GM12874 (cell line): Measurements from ENCODE around the gene ARHGAP44.

Source experiments
- TF ChIP-seq, protein P1 (sequence below): IDR thresholded peaks from 2 replicates; pipeline ENCODE4 v1.5.1; 2011; ENCODE audit warnings: low read depth, mild to moderate bottlenecking, control low read depth, low read length, moderate library complexity; ENCODE audit not compliant: insufficient read depth

The ARHGAP44 gene

DNA sequence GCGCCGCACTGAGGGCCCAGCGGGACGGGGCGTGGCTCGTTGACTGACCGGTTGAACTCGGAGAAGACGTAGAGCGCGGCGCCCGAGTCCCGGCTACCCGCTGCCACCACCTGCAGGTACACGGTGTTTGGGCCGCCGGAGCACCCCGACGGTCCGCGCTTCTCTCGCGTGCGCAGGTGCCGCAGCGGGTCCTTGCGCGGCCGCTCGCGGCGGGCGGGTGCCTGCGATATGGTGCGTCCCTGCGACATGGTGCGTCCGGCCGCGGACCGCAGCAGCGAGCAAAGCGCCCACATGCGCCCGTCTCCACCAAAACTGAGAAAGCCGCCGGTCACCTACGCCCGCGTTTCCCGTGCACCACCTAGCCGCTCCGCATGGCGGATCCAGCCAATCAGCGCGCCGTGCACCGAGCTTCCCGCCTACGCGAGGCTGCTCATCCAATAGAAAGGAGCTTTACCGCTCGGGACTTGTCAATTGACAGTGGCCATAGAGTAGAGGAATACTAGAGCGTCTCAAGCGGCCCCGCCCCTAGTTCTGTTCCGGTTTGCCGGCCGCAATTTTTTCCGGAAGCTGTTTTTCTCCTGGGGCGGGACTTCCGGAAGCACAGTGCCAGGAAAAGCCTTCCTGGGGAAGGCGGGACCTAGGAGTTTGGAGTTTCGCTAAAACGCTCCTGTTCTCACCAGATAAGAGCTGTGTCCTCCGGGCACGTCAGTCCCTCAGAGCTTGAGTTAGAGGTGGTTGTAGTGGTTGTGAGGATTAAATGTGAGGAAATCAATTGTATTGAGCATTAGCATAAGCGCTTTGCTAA is 228.6 kb downstream of the ARHGAP44 start, which contains the start of gene ELAC2:
TSS of gene ELAC2 (minus strand) at position 373 of the 805 bp plus-strand sequence. CDS start at position 293, 80 bp downstream.
- TF ChIP-seq, protein P1, sequence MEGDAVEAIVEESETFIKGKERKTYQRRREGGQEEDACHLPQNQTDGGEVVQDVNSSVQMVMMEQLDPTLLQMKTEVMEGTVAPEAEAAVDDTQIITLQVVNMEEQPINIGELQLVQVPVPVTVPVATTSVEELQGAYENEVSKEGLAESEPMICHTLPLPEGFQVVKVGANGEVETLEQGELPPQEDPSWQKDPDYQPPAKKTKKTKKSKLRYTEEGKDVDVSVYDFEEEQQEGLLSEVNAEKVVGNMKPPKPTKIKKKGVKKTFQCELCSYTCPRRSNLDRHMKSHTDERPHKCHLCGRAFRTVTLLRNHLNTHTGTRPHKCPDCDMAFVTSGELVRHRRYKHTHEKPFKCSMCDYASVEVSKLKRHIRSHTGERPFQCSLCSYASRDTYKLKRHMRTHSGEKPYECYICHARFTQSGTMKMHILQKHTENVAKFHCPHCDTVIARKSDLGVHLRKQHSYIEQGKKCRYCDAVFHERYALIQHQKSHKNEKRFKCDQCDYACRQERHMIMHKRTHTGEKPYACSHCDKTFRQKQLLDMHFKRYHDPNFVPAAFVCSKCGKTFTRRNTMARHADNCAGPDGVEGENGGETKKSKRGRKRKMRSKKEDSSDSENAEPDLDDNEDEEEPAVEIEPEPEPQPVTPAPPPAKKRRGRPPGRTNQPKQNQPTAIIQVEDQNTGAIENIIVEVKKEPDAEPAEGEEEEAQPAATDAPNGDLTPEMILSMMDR = no peak

DNA sequence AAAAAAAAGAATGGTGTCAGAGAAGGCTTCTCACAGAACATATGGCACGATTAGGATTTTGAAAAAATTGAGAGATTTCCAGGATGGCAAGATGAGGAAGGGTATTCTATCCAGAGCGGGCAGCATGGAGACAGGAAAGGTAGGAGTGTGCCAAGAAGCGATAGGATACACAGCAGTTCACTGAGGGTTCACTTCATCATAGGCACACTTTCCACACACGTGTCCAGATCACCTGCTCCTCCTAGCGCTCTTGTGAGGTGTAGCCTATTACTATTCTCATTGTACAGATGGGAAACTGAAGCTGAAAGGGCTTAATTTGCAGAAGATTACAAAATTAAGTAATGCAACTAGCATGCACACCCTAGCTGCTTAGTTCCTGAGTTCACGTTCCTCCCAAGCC is 234.7 kb downstream of the ARHGAP44 start:
- TF ChIP-seq, protein P1 = no peak

DNA sequence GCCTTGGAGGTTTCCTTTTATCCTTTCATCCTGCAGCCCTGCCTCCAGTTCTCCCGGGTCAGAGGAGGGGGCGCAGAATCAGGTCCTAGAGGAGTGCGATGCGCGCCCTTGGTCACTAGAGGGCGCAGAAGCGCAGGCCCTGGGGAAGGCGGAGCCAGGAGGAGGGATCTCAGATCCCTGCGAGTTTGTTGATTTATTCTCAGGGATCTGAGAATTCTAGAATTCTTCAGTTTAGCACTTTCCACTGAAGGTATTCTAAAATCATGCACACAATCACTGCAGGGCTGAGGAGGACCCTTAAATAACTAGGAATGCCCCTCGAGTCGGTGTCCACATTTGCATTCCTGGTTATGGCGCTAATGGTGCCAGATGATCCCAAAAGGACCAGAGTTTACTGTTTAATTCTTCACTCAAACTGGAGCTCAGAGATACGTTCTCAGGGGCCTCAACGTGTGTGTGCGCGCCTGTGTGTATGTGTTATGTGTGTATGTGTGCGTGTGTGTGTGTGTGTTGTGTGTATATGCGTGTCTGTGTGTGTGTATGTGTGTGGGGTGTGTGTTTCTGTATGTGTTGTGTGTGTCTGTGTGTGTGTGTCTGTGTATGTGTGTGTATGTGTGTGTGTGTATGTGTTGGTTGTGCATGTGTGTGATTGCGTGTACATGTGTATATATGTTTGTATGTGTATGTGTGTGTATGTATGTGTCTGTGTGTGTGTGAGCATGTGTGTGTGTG is 235.4 kb downstream of the ARHGAP44 start:
- TF ChIP-seq, protein P1 = peak; percentile 95

DNA sequence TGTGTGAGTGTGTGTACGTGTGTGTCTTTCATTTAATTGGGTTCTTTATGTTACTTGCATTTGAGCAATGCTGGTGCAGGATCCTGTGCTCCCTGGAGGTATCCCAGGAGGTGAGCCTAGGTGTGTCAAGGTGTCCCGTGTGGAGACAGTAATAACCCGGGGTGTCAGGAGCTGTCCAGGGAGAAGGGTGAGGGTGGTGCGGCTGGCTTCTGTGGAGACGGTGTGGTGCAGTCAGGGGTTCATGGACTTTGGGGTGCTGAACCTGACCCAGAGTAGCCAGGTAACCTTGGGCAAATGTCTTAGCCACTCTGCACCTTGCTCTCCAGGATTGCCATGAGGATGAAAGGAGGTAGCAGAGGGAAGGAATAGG is 235.9 kb downstream of the ARHGAP44 start:
- TF ChIP-seq, protein P1 = no peak

DNA sequence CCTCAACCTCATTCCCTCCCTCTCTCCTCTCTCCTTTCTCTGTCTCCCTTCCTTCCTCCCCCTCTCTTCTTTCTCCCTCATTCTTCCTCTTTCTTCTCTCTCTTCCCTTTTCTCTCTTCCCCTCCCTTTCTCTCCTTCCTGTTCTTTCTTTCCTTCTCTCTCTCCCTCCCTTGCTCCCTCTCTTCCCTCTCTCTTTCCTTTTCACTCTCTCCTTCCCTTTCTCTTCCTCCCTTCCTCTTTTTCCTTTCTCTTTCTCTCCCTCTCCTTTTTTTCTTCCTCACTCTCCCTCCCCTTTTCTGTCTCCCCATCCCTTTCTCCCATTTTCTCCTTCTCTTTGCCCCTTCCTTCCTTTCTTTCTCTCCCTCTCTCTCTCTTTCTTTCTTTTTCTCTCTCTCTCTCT is 236.4 kb downstream of the ARHGAP44 start:
- TF ChIP-seq, protein P1 = no peak

DNA sequence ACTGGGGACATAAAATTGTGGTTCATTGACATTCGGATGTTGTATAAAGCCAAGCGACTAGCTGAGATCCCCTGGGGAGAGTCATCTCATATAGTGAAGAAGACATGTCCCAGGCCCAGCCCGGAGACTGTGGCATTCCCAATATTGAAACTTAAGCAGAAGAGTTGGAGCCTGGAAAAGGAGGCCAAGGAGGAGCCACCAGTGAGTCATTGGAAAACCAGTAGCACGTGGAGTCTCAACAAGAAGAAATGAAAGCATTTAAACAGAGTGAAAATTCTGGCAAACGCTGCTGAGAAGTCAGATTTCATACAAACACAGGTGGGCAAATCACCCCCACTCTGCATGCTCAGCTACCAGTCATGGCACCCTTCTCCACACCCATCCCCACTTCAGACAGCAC is 237.9 kb downstream of the ARHGAP44 start:
- TF ChIP-seq, protein P1 = no peak

DNA sequence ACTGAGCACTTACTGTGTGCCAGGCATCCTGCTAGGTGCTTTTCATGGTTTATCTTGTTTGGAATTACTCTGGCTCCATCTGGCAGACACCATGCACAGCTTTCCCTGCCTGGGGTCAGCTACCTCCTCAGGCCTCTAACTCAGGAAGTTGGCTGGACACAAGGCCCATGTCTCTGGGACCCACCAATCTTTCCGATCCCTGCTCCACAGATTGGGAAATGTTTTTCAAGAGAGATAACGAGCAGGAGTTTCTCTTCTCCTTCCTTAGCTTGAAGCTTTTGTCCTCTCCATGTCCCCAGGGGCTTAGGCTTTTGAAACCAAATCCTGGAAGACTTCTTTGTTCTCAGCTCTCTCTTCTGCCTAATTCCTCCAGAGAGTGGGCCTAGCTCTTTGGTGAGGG is 240.0 kb downstream of the ARHGAP44 start:
- TF ChIP-seq, protein P1 = no peak
